NB4 (cell line): Measurements from ENCODE around the gene RHBDF2.
"Not testable (repeated sequence)": the region's sequence is repeated elsewhere in the genome, so short reads cannot be mapped to it uniquely, and the experiment has no call there.

Source experiments
- DNase-seq: peaks from one replicate; pipeline ENCODE4 v3.0.0; 2010; ENCODE audit warnings: low read depth
- H3K4me3 ChIP-seq: one replicate; pipeline ENCODE4 v1.5.1; 2011; ENCODE audit warnings: mild to moderate bottlenecking, low read depth, low read length, moderate library complexity
- MYC ChIP-seq: IDR thresholded peaks from 2 replicates; pipeline ENCODE4 v1.6.1; 2011; ENCODE audit warnings: low read depth, low read length
- POLR2A ChIP-seq: IDR thresholded peaks from 2 replicates; pipeline ENCODE4 v1.6.1; 2011; ENCODE audit warnings: mild to moderate bottlenecking; ENCODE audit not compliant: insufficient read length; ENCODE audit errors: extremely low read depth
- TF ChIP-seq, protein P1 (sequence below): IDR thresholded peaks from one replicate; pipeline ENCODE4 v1.5.1; 2012; ENCODE audit warnings: low read depth, low read length
- TF ChIP-seq, protein P2 (sequence below): IDR thresholded peaks from 2 replicates; pipeline ENCODE4 v1.6.1; 2011; ENCODE audit warnings: low read depth, low read length

The RHBDF2 gene

DNA sequence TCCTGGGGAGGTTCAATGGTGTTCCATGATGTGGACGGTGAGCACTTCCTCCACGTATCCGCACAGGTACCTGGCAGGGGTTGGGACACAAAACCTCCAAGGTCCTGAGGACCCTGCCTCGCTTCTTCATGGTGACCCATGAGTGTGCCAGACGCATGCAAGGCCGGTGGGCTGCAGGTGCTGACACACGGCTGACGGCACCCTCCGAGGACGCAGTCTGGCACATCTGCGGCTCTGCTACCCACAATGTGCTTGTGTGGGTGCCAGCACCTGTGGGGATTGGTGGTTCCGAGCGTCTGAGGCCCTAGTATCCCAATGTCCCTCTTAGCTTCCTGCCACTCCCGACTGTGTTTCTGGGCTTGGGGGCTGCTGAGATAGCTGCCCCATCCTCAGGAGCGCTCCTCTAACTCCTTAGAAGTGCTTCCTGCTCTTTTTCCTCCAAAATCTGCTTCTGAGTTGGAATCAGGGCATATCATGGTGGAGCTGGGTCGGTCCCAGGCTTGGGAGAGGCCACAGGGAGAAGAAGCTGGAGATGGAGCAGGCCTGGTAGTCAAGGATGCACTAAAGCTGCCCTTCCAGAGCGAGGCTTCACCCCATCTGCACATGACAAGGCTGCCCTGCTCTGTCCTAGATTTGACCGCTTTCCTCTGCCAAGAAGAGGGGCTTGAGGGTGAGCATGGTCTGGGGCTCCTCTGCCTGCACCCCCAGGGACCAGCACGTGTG, 34.7 kb upstream of the RHBDF2 start:
- H3K4me3 ChIP-seq = no peak overlapping the region
- no peak for TF ChIP-seq POLR2A
- TF ChIP-seq, protein P1, sequence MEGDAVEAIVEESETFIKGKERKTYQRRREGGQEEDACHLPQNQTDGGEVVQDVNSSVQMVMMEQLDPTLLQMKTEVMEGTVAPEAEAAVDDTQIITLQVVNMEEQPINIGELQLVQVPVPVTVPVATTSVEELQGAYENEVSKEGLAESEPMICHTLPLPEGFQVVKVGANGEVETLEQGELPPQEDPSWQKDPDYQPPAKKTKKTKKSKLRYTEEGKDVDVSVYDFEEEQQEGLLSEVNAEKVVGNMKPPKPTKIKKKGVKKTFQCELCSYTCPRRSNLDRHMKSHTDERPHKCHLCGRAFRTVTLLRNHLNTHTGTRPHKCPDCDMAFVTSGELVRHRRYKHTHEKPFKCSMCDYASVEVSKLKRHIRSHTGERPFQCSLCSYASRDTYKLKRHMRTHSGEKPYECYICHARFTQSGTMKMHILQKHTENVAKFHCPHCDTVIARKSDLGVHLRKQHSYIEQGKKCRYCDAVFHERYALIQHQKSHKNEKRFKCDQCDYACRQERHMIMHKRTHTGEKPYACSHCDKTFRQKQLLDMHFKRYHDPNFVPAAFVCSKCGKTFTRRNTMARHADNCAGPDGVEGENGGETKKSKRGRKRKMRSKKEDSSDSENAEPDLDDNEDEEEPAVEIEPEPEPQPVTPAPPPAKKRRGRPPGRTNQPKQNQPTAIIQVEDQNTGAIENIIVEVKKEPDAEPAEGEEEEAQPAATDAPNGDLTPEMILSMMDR = no peak
- no peak for TF ChIP-seq MYC
- TF ChIP-seq, protein P2, sequence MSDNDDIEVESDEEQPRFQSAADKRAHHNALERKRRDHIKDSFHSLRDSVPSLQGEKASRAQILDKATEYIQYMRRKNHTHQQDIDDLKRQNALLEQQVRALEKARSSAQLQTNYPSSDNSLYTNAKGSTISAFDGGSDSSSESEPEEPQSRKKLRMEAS = no peak
- no peak for DNase-seq

DNA sequence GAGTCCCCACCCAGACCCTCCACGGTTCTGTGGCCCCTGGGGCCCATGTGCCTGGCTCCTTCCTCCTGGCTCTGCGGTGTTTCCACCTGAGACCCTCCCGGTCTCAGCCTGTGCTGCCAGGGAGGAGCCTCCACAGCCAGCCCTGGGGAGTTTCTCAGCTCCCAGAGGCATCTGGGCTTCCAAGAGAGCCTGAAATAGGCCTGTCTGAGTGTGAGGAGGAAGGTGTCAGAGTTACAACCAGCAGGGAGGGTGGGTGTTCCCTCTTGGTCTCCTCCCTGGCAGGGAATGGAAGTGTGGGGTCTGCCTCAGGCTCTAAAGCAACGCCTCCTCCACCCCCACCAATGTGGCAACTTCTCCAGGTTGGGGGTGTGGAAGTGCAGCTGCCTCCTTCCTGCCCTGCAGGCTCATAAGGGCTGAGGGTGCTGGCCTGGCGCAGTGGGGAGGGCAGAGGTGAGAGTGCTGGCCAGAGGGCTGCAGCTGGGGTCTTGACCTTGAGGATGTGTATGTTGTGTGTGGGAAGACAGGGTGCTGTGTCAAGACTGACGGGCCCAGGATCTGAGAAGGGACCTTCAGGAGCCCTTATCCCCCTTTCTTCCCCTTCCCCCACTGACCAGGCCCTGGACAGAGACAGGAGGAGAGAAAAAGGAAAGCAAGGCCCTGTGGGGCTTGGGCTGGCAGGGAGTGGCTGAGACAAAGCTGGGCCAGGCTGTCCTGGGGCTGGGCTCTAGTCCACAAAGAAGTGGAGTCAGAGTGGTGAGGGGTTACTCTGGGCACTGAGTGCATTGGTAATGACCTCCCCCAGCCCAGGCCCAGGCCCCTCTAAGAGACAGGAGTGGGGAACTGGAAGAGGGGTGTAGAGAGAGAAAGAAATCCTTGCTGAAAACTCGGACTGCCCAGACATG, 33.9 kb upstream of the RHBDF2 start:
- TF ChIP-seq POLR2A (no peak), MYC (no peak)
- TF ChIP-seq, protein P1 = no peak
- TF ChIP-seq, protein P2 = no peak
- H3K4me3 ChIP-seq = no peak overlapping the region
- peak; percentile 68 for DNase-seq

DNA sequence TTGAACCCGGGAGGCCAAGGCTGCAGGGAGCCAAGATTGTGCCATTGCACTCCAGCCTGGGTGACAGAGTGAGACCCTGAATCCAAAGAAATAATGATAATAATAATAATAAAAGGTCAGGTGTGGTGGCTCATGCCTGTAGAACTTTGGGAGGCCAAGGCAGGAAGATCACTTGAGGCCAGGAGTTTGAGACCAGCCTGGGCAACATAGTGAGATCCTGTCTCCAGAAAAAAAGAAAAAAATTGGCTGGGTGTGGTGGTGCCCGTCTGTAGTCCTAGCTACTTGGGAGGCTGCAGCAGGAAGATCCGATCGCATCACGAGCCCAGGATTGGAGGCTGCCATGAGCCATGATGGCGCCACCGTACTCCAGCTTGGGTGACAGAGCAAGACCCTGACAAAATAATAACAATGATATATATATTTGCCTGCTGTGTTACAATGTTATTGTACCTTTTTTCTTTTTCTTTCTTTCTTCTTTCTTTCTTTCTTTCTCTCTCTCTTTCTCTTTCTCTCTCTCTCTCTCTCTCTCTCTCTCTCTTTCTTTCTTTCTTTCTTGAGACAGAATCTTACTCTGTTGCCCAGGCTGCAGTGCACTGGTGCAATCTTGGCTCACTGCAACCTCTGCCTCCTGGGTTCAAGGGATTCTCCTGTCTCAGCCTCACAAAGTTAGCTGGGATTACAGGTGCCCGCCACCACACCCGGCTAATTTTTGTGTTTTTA, 32.6 kb upstream of the RHBDF2 start:
- H3K4me3 ChIP-seq, DNase-seq: not testable (repeated sequence)

DNA sequence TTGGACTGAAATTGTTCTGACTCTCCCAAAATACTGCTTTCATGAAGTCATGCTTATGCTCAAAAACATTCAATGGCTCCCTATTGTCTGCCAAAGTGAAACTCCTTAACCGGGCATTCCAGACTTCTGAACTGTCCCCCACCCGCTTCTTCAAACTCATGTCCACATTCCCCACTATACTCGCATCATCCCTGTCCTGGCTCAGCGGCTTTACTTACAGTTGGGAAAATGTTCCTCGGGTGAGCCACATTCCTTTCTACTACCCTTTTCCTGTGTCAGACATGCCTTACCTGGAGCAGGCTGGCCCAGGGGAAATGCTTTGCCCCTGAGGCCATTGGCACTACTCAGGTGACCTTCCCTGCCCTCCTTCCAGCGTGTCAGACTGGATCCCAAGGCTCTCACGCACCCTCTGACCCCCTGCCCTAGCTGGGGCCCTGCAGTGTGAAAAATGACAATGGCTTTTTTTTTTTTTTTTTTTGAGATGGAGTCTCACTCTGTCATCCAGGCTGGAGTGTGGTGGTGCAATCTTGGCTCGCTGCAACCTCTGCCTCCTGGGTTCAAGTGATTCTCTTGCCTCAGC, 30.9 kb upstream of the RHBDF2 start:
- DNase-seq = no peak
- no peak overlapping the region for H3K4me3 ChIP-seq
- TF ChIP-seq, protein P1 = no peak
- TF ChIP-seq MYC (no peak), POLR2A (no peak)

DNA sequence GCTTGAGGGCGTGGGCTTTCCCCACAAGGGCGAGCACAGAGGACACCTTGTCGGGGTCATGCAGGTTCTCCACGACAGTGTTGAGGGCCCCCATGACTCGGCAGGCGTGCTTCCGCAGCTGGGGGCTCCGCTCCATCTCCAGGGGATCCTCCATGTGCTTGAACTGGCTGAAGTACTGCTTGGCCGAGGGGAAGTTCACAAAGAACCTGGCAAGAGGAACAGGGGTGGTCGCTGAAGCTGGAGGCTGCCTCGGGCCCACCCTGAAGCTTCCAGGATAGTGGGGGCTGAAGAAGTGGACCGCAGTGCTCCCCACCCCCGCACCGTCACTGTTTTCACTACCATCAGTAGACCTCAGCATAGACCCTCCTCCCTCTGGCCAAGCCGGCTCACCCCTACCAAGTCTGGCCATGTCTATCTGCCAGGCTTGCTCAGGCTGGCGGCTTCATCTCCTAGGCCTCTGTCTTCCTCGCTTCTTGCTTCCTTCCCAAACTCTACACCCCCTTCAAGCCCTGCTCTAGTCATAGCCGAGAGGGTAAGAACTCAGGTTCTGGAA, 30.3 kb upstream of the RHBDF2 start:
- no peak for DNase-seq
- TF ChIP-seq, protein P1 = no peak
- TF ChIP-seq, protein P2 = no peak
- TF ChIP-seq MYC = no peak
- no peak for TF ChIP-seq POLR2A

More for the DNA sequence above, 30.3 kb upstream of the RHBDF2 start:
- H3K4me3 ChIP-seq = no peak overlapping the region
